ENCODE data around the gene CPEB3.

- TF ChIP-seq EZH2 (IDR thresholded peaks at IDR 0.05) (no peak), POLR2AphosphoS5 (IDR thresholded peaks at IDR 0.05; ENCODE audit: borderline replicate concordance, low read depth, low read length) (no peak)
Measured at GRCh38 chr10:92131275-92131820, 159.5 kb downstream of the CPEB3 start.
